Neural progenitor cell (in vitro differentiated cells): ENCODE results near the gene ABHD4.

ENCODE experiments used
- EZH2phosphoT487 ChIP-seq: fragments of 200-600 bp; sonication (generic); IDR thresholded peaks from 2 replicates; pipeline ENCODE4 v1.6.1; 2017; ENCODE audit warnings: antibody characterized with exemption
- TF ChIP-seq, protein P1 (sequence below): fragments of 200-600 bp; sonication (generic); IDR thresholded peaks from 2 replicates; pipeline ENCODE4 v1.5.1; 2017; ENCODE audit warnings: antibody characterized with exemption, mild to moderate bottlenecking

DNA sequence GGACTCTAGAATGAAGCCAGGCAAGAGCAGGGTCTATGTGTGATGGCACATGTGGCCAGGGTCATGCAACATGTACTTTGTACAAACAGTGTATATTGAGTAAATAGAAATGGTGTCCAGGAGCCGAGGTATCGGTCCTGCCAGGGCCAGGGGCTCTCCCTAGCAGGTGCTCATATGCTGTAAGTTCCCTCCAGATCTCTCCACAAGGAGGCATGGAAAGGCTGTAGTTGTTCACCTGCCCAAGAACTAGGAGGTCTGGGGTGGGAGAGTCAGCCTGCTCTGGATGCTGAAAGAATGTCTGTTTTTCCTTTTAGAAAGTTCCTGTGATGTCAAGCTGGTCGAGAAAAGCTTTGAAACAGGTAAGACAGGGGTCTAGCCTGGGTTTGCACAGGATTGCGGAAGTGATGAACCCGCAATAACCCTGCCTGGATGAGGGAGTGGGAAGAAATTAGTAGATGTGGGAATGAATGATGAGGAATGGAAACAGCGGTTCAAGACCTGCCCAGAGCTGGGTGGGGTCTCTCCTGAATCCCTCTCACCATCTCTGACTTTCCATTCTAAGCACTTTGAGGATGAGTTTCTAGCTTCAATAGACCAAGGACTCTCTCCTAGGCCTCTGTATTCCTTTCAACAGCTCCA is 48.7 kb upstream of the ABHD4 start:
- TF ChIP-seq, protein P1, sequence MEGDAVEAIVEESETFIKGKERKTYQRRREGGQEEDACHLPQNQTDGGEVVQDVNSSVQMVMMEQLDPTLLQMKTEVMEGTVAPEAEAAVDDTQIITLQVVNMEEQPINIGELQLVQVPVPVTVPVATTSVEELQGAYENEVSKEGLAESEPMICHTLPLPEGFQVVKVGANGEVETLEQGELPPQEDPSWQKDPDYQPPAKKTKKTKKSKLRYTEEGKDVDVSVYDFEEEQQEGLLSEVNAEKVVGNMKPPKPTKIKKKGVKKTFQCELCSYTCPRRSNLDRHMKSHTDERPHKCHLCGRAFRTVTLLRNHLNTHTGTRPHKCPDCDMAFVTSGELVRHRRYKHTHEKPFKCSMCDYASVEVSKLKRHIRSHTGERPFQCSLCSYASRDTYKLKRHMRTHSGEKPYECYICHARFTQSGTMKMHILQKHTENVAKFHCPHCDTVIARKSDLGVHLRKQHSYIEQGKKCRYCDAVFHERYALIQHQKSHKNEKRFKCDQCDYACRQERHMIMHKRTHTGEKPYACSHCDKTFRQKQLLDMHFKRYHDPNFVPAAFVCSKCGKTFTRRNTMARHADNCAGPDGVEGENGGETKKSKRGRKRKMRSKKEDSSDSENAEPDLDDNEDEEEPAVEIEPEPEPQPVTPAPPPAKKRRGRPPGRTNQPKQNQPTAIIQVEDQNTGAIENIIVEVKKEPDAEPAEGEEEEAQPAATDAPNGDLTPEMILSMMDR = no peak
- TF ChIP-seq EZH2phosphoT487 = no peak
